Endometrium (tissue), 2 donors: ENCODE data around the gene PAK5.

ENCODE experiments used
- FAIRE-seq: peaks from 2 replicates; lab custom pipeline; 2012; peaks lifted over from hg19 to GRCh38; lab: Jason Lieb, UNC
- donor health status: control.
- donor health status: control.

PAK5 gene

GRCh38 chr20:9789131-9789530 lies 49.7 kb downstream of the PAK5 start:
- FAIRE-seq = no peak

DNA sequence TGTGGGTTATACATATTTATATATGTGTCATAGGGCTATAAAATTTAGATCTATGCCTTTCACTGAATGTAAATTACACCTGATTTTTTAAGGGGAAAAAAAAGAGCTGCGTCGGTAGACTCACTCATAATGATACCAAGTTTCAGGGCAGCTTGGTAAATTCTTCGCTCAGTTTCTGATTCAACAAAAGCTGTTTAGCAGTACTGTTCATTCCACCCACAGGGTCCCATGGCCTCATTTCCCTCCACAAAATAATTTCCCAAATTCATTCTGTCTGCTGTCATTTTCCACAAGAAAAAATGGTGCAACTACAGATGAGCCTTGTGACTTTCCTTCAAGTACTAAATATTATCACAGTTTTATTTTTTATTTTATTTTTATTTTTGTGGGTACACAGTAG lies 63.7 kb downstream of the PAK5 start:
- FAIRE-seq = no peak

DNA sequence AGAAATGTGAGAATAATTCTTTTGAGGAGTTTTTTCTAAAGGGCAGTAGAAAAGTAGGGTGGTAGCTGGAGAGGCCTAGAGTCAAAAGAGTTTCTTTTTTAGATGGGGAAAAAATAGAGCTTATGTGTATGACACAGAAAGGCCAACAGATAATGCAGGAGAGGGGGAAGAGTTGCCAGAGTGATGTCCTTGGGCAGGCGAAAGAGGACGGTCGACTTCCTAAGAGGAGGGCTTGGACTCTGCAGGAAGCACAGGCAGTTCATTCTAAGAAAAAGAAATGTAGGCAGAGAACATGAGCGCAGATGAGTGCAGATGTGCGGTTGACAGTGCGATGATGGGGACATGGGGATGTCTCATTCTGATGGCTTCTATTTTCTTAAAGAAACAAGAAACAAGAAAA lies 68.9 kb downstream of the PAK5 start:
- no peak for FAIRE-seq

DNA sequence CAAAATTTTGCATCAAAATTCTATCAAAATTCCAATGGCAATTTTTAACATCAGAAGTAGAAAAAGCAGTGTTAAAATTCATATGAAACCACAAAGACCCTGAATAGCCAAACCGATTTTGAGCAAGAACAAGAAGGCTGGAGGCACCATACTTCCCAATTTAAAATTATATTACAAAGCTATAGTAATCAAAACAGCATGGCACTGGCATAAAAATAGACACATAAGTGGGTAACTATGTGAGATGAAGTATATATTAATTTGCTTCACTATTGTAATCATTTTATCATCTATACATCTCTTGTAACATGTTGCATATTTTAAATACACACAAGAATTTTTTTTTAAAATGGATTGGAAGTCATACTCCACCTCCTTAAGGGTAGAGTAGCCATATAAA lies 77.4 kb downstream of the PAK5 start:
- FAIRE-seq = no peak

GRCh38 chr20:9759392-9759791 lies 79.5 kb downstream of the PAK5 start:
- no peak for FAIRE-seq

DNA sequence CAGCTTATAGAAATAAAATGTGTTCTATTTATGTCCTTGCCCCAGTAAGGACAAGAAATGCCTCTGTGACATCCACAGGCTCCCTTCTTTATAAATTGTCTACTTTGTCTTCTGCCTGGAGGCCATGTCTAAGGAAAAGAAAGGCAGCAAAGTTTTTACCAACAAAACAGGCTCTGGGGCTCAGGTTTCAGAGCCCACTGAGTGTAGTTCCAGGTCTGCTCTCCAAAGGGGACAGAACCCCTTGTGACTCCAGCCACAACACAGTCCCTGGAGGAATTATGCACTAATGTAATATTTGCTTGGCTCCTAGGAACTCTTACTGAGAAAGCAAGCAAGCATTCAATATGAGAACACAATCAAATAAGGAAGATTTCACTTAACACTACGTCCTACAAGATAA lies 80.1 kb downstream of the PAK5 start:
- no peak for FAIRE-seq

GRCh38 chr20:9756660-9757059 lies 82.2 kb downstream of the PAK5 start:
- FAIRE-seq = no peak

DNA sequence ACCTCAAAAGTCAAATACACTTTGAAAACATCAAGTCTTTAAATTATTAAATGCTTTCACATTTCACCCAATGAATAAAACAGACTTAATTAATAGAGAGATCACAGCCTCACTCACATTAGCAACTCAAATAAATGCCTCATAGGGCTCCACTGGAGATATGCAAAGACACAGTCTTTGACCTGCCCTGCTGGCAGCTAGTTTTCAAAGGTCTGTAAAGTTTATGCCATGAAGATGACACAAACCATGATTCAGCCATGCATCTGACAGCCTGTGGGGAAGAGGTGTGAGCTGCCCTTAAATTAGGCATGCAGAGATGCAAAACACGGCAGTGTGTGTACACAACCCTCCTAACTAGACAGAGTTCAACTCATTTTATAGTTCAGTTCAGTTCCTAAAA lies 83.6 kb downstream of the PAK5 start:
- no peak for FAIRE-seq

- no peak for FAIRE-seq
Observed at GRCh38 chr20:9744551-9744950, 94.3 kb downstream of the PAK5 start.

GRCh38 chr20:9743871-9744270 lies 95.0 kb downstream of the PAK5 start:
- no peak for FAIRE-seq

DNA sequence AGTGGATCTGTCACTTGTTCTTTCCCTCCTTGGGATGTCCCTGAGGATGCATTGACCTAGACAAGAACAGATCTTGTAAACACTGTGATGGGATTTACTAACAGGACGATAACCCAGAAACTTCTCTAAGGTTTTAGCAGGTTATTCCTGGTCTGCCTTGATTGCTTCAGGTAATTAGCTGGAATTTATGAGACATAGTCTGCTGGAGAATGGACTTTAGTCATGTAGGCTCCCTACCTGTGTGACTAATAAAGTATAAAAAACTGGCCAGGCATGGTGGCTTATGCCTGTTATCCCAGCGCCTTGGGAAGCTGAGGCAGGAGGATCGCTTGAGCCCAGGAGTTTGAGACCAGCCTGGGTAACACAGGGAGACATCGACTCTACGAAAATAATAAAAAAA lies 96.1 kb downstream of the PAK5 start:
- no peak for FAIRE-seq

GRCh38 chr20:9741996-9742395 lies 96.9 kb downstream of the PAK5 start:
- FAIRE-seq = no peak

DNA sequence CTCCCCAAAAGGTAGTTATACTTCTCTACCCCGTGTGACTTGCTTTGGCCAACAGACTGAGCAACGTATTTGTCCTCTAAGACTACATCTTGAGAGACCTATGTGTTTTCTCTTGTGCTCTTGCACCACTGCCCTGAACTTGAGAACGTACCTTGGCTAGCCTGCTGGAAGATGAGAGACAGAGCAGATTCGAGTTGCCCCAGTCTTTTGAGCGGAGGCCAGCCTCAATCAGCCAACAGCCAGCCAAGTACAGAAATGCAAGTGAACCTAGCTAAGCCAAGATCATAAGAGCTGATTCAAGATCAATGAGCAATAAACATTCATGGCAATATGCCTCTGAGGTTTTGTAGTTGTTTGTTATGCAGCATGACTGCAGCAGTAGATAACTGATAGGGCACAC lies 98.4 kb downstream of the PAK5 start:
- no peak for FAIRE-seq

DNA sequence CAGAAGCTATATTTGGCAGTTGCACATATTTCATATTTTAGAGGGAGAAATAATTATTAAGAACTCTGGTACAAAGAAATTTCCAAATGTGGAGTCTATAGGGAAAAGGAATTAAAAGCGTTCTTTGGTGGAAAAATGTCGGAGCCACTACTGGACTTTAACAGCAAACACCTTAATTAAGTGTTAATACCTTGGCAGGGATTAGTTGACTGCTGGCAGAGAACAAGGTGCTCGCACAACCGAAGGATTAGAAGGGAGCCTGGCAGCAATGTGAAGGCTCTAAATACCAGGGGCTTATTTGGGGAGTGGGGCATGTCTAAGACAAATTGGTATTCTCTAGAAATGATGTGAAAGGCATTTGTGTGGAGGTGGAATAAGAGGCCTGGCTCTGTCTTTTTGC lies 98.9 kb downstream of the PAK5 start:
- FAIRE-seq = no peak

DNA sequence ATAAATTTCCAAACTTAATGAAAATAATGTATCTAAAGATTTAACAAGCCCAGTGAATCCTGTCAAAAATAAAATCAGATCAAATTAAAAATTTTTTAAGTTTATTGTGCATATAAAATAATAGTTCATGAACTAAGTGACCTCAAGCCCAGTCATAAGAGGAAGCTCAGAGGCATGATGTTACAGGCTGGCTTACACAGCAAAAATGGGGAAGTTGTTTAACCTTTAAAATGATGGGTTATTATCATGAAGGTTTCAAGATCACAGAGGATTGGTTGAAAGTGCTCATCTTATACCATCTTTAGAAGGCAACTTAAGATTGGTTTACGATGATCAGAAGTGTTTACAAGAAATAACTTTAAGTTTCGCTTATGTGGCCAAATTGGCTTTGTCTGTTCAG lies 102.5 kb downstream of the PAK5 start:
- no peak for FAIRE-seq

GRCh38 chr20:9723501-9724202 lies 115.2 kb downstream of the PAK5 start:
- no peak for FAIRE-seq

DNA sequence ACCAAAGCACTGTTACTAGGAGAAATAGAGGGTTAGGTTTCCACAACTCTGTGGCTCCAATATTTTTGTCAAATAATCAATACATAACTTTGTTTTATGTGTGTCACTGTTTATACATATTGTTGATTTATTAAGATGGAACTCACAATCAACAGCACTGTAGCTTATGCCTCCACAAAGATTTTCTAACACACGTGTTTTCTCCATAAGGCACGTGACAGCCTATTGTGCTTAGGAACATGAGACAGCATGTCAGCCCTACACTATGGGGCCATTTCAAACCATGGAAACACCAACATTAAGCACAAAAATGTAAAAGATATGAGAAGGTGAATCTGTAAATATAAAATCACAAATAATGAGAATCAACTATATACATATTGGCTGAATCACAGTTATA lies 127.0 kb downstream of the PAK5 start:
- no peak for FAIRE-seq

DNA sequence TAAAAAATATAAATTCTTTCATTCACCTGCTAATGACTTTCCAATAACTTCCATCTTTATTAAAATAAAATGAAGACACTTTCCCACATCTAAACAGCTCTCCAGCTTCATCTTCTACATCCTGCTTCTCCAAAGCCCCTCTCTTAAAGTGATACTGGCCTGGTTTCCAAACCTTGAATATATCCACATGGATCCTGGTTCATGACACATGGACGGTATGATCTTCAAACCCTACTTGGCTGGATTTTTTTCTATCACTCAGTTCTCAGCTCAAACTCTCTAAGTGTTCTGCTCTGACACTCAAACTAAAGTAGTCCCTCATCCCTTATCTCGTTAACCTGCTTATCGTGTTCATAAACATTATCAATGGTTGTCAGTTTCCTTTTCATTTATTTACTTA lies 128.2 kb downstream of the PAK5 start:
- FAIRE-seq = no peak

DNA sequence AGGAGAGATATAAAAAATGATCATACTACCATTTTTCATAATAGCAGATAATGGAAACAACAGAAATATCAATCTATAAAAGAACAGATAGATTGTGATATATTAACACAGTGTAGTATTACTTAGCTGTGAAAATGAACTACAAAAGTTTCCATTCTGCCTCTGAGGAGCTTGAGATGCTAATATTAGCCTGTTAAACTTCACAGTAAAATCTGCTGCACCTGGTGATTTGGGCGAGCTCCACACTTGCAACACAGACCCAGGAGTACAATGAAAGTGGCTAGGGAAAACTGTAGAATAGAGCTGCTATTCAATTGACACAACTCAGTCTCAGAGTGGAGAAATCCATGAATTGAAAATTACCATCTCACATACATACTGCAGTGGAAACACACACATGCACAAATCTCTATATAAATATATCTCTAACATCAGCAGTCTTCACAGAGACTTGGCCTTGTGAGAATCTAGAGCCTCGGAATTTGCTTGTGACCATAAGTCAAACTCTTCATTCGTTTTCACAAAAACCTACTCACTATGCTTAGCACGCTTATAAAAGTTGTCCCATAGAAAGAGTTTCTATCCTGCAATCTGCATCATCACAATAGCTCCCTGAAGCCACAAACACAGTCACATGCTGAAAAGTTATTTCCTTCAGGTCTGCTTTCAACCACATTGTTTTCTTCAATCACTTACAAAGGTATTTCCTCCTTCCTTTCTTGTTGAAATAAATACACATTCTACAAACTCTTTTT lies 133.0 kb downstream of the PAK5 start:
- FAIRE-seq = no peak

DNA sequence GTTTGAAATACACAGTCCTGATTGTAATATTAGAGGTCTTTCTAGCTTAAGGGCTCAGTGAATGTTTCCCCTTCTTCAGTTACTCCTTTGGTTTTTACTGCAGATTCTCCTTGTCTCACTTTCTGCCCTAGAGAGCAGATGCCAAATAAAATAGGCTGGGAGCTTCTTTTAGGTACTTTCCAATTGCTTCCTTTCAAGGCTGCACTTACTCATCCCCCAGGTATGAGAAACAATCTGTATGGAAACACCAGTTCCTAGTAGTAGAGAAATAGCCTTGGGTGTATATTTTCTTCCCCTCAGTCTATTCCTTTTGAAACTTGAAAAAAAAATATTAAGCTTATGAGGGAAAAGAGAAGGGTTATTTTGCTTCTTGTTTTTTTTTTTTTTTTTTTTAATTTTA lies 139.7 kb downstream of the PAK5 start:
- no peak for FAIRE-seq

- FAIRE-seq = no peak
Observed at GRCh38 chr20:9689041-9689440, 149.8 kb downstream of the PAK5 start.

DNA sequence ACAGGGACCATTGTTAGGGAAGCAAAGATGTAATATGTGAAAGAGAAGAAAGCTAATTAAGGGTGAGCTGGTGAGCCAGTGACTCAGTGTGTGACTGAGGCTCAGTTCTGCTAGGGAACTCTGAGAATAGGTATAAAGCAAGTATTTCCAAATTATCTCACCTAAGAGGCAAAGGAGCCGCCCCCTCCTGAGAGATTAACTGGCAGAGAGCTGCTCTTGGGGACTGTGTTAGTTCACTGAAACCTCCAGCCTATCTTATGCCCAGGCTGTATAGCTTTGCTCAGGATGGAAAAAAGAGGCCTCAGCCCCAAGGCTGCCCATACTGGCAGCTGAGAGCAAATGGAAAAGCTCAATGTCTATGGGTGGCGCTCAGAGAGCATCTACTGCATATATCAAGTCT lies 152.0 kb downstream of the PAK5 start:
- no peak for FAIRE-seq

DNA sequence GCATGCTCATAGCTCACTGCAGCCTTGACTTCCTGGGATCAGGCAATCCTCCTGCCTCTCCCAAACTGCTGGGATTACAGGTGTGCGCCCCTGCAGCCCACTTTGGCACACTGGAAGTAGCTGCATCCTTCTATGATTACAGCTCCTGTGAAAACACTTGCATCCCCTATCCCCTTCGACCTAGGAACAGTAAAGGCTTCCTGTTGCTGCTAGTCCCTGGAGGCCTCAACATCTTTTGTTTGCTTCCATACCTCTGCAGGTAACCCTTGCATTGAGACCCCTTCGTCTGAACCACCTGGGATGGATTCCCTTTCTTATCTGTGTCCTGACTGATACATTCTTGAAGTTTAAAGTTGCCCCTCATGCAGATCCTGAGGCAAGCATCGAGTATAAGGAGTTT lies 152.4 kb downstream of the PAK5 start:
- FAIRE-seq = no peak

- FAIRE-seq = no peak
Observed at GRCh38 chr20:9686001-9686400, 152.9 kb downstream of the PAK5 start.
